Right hindlimb (tissue), 1 donor: ENCODE results near the gene MAGEB16.
A peak's percentile ranks its signal among the peaks of the same experiment; 100 is the strongest.

Experiments used
- DNase-seq: peaks from one replicate; pipeline ENCODE4 v3.0.0-alpha.2; 2018

MAGEB16 gene

GRCh38 chrX:35798042-35798441 lies at the start of gene MAGEB16:
Gene MAGEB16, plus strand, starts transcription at chrX:35798342. Its CDS starts 3,855 bp downstream, at chrX:35802197.
- no peak for DNase-seq

- no peak for DNase-seq
These were observed 24.1 kb upstream of the MAGEB16 start for GRCh38 chrX:35773958-35774564.

- no peak for DNase-seq
These were observed 13.1 kb upstream of the MAGEB16 start for GRCh38 chrX:35785075-35785474.

GRCh38 chrX:35786271-35786670 lies 11.9 kb upstream of the MAGEB16 start:
- no peak for DNase-seq

GRCh38 chrX:35787867-35788266 lies 10.3 kb upstream of the MAGEB16 start:
- no peak for DNase-seq

GRCh38 chrX:35800474-35800873 lies 2.3 kb downstream of the MAGEB16 start:
- no peak for DNase-seq

GRCh38 chrX:35809781-35810180 lies 11.6 kb downstream of the MAGEB16 start:
- no peak for DNase-seq

- no peak for DNase-seq
These were observed 21.1 kb downstream of the MAGEB16 start for GRCh38 chrX:35819241-35819640.

GRCh38 chrX:35826503-35826902 lies 28.4 kb downstream of the MAGEB16 start:
- DNase-seq: no peak

- peak; percentile 29 for DNase-seq
These were observed 31.4 kb downstream of the MAGEB16 start for GRCh38 chrX:35829501-35829900.

- no peak for DNase-seq
These were observed 43.7 kb downstream of the MAGEB16 start for GRCh38 chrX:35841872-35842271.

- DNase-seq: no peak
These were observed 44.5 kb downstream of the MAGEB16 start for GRCh38 chrX:35842674-35843073.

GRCh38 chrX:35847736-35848135 lies 49.6 kb downstream of the MAGEB16 start:
- no peak for DNase-seq
